ENCODE data around the gene LMBR1.

DNA sequence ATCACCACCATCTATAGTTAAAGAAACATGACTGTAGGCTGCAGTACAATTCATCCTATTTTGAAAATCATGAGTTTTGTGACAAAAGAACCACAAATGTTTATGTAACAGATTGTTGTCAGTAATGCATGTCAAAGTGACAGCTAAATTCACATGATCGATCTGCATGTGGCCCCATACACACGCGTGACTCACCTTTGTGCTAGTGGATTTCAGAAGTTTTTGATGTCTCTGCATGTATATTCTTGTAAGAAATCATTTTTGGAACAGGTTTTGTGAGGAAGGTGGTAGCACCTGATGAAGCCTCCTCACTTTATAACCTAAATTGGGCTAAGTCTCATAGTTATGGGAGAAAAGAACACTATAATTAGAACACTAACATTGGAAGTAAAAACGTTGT lies 235.3 kb downstream of the LMBR1 start:
- TF ChIP-seq, protein P1, sequence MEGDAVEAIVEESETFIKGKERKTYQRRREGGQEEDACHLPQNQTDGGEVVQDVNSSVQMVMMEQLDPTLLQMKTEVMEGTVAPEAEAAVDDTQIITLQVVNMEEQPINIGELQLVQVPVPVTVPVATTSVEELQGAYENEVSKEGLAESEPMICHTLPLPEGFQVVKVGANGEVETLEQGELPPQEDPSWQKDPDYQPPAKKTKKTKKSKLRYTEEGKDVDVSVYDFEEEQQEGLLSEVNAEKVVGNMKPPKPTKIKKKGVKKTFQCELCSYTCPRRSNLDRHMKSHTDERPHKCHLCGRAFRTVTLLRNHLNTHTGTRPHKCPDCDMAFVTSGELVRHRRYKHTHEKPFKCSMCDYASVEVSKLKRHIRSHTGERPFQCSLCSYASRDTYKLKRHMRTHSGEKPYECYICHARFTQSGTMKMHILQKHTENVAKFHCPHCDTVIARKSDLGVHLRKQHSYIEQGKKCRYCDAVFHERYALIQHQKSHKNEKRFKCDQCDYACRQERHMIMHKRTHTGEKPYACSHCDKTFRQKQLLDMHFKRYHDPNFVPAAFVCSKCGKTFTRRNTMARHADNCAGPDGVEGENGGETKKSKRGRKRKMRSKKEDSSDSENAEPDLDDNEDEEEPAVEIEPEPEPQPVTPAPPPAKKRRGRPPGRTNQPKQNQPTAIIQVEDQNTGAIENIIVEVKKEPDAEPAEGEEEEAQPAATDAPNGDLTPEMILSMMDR (conservative IDR thresholded peaks at IDR 0.05 in 1 of 2, IDR thresholded peaks at IDR 0.05 in 1 of 2; ENCODE audit: low read depth in 1 of 2, low read length in 2 of 2), result no peak
- no peak for TF ChIP-seq EZH2 (IDR thresholded peaks at IDR 0.05; ENCODE audit: low read length, missing control alignments)

Data from fibroblast of lung (primary cell).